Mesenchymal stem cell (in vitro differentiated cells and primary cell): ENCODE measurements around the gene KIF5B.

Source experiments
- DNase-seq: peaks from one replicate; pipeline ENCODE4 v3.0.0-alpha.2; 2013
- H2AFZ ChIP-seq: one replicate; pipeline ENCODE4 v1.6.1; 2013; ENCODE audit warnings: low read depth, mild to moderate bottlenecking, control low read depth, inconsistent platforms, low read length, moderate library complexity
- H2AK5ac ChIP-seq: 2 replicates; pipeline ENCODE4 v1.6.1; 2013; ENCODE audit warnings: low read length, moderate library complexity, mild to moderate bottlenecking, inconsistent platforms; ENCODE audit not compliant: severe bottlenecking
- H2BK120ac ChIP-seq: one replicate; pipeline ENCODE4 v1.6.1; 2013; ENCODE audit warnings: low read depth, mild to moderate bottlenecking, inconsistent platforms, low read length, moderate library complexity
- H2BK12ac ChIP-seq, 2 experiments: one replicate each; pipeline ENCODE4 v1.6.1; 2013; ENCODE audit warnings: inconsistent platforms in 2 of 2, low read length in 2 of 2, mild to moderate bottlenecking in 2 of 2, moderate library complexity in 2 of 2, control low read depth in 1 of 2
- H2BK15ac ChIP-seq: one replicate; pipeline ENCODE4 v1.6.1; 2013; ENCODE audit warnings: mild to moderate bottlenecking, low read depth, inconsistent platforms; ENCODE audit not compliant: poor library complexity, severe bottlenecking
- H2BK5ac ChIP-seq: 2 replicates; pipeline ENCODE4 v1.6.1; 2013; ENCODE audit warnings: low read depth, mild to moderate bottlenecking, low read length, control low read depth, inconsistent platforms; ENCODE audit not compliant: poor library complexity, severe bottlenecking
- H3K14ac ChIP-seq, 2 experiments: one replicate each; pipeline ENCODE4 v1.6.1; 2013; ENCODE audit warnings: inconsistent platforms in 2 of 2, low read length in 2 of 2, control low read depth in 1 of 2, mild to moderate bottlenecking in 1 of 2, moderate library complexity in 1 of 2
- H3K18ac ChIP-seq, 2 experiments: one replicate each; pipeline ENCODE4 v1.6.1; 2013; ENCODE audit warnings: inconsistent platforms in 2 of 2, low read length in 2 of 2, control low read depth in 1 of 2, low read depth in 1 of 2, mild to moderate bottlenecking in 1 of 2
- H3K23ac ChIP-seq, 2 experiments: one replicate each; pipeline ENCODE4 v1.6.1; 2013; ENCODE audit warnings: inconsistent platforms in 2 of 2, low read length in 2 of 2, mild to moderate bottlenecking in 2 of 2, moderate library complexity in 2 of 2, control low read depth in 1 of 2
- H3K27ac ChIP-seq: 2 replicates; pipeline ENCODE4 v1.5.1; 2013; ENCODE audit warnings: mild to moderate bottlenecking, moderate library complexity, low read length, control low read depth, inconsistent platforms; ENCODE audit not compliant: poor library complexity, severe bottlenecking
- H3K27me3 ChIP-seq, 2 experiments: 2 replicates each; pipeline versions ENCODE4 v1.6.1 to v1.7.0; 2013; ENCODE audit warnings: low read length in 2 of 2, mild to moderate bottlenecking in 2 of 2, moderate library complexity in 2 of 2, control low read depth in 1 of 2, inconsistent platforms in 1 of 2; ENCODE audit not compliant: control insufficient read depth in 1 of 2, insufficient read depth in 1 of 2
- H3K36me3 ChIP-seq, 2 experiments: 2 replicates each; pipeline versions ENCODE4 v1.6.1 to v1.7.0; 2013; ENCODE audit warnings: low read length in 2 of 2, control low read depth in 1 of 2, inconsistent platforms in 1 of 2, low read depth in 1 of 2, mild to moderate bottlenecking in 1 of 2; ENCODE audit not compliant: insufficient read depth in 2 of 2, control insufficient read depth in 1 of 2
- H3K4ac ChIP-seq, 2 experiments: one replicate each; pipeline ENCODE4 v1.6.1; 2013; ENCODE audit warnings: inconsistent platforms in 2 of 2, low read length in 2 of 2, mild to moderate bottlenecking in 2 of 2, moderate library complexity in 2 of 2, control low read depth in 1 of 2, low read depth in 1 of 2
- H3K4me1 ChIP-seq: 2 replicates; pipeline ENCODE4 v1.6.1; 2013; ENCODE audit warnings: low read depth, low read length, control low read depth; ENCODE audit not compliant: control insufficient read depth, insufficient read depth
- H3K4me2 ChIP-seq: 2 replicates; pipeline ENCODE4 v1.6.1; 2013; ENCODE audit warnings: low read length, mild to moderate bottlenecking, inconsistent platforms; ENCODE audit not compliant: poor library complexity, severe bottlenecking
- H3K4me3 ChIP-seq, 2 experiments: 2 replicates each; pipeline versions ENCODE4 v1.5.1 to v1.7.0; 2013; ENCODE audit warnings: low read length in 2 of 2, mild to moderate bottlenecking in 2 of 2, control low read depth in 1 of 2, low read depth in 1 of 2; ENCODE audit not compliant: insufficient read depth in 1 of 2
- H3K79me1 ChIP-seq: replicated peaks from 2 replicates; pipeline ENCODE4 v1.6.1; 2013; ENCODE audit warnings: mild to moderate bottlenecking, control low read depth, low read length, inconsistent platforms; ENCODE audit not compliant: poor library complexity, severe bottlenecking
- H3K9ac ChIP-seq: 2 replicates; pipeline ENCODE4 v1.7.0; 2013; ENCODE audit warnings: mild to moderate bottlenecking, low read length, moderate library complexity
- H3K9me3 ChIP-seq: 2 replicates; pipeline ENCODE4 v1.7.0; 2013; ENCODE audit warnings: mild to moderate bottlenecking, low read length; ENCODE audit not compliant: control insufficient read depth
- H4K8ac ChIP-seq: one replicate; pipeline ENCODE4 v1.6.1; 2013; ENCODE audit warnings: inconsistent platforms, mild to moderate bottlenecking, low read length, moderate library complexity
- H4K91ac ChIP-seq: one replicate; pipeline ENCODE4 v1.6.1; 2013; ENCODE audit warnings: mild to moderate bottlenecking, low read length, inconsistent platforms
- WGBS: methylation state at CpG from one replicate; pipeline ENCODE4 v1.1.7; 2013; ENCODE audit warnings: mixed read lengths; 5-methylcytosine and 5-hydroxymethylcytosine counted together

KIF5B gene

GRCh38 chr10:31963589-31963980 lies 92.6 kb downstream of the KIF5B start:
- peaks cover 3% of the 10 kb centered on the region for H3K4me1 ChIP-seq
- no peak for DNase-seq
- no peak overlapping the region for H2AFZ ChIP-seq
- H3K4me2 ChIP-seq = no peak overlapping the region
- no peak overlapping the region for H2BK12ac ChIP-seq
- no peak overlapping the region for H3K14ac ChIP-seq
- no peak overlapping the region for H3K4me3 ChIP-seq
- no peak overlapping the region for H3K27ac ChIP-seq
- H4K8ac ChIP-seq = no peak overlapping the region
- no peak overlapping the region for H3K4ac ChIP-seq
- H3K9ac ChIP-seq = no peak overlapping the region
- 100% methylated on average over 1 of the region's 1 CpG for WGBS
- H2BK120ac ChIP-seq = no peak overlapping the region
- H3K18ac ChIP-seq = no peak overlapping the region
- no peaks in the 10 kb centered on the region for H3K27me3 ChIP-seq
- no peaks in the 10 kb centered on the region for H3K9me3 ChIP-seq
- no peak overlapping the region for H4K91ac ChIP-seq
- H3K79me1 ChIP-seq = no peaks in the 10 kb centered on the region
- no peak overlapping the region for H2AK5ac ChIP-seq
- no peak overlapping the region for H2BK5ac ChIP-seq
- H3K23ac ChIP-seq = no peak overlapping the region
- H2BK15ac ChIP-seq = peak overlapping the region; percentile 19
- no peaks in the 10 kb centered on the region for H3K36me3 ChIP-seq

GRCh38 chr10:31962826-31963588 lies 93.2 kb downstream of the KIF5B start:
- no peak overlapping the region for H2BK5ac ChIP-seq

GRCh38 chr10:31961277-31962074 lies 94.7 kb downstream of the KIF5B start:
- Histone ChIP-seq H3K27ac (peak overlapping the region; percentile 8), H4K91ac (no peak overlapping the region), H2AFZ (no peak overlapping the region), H2BK15ac (no peak overlapping the region), H2AK5ac (no peak overlapping the region), H3K4me3 (peak overlapping the region in 1 of 2 experiments; percentile 11), H3K4ac (no peak overlapping the region), H3K9ac (peak overlapping the region; percentile 38), H3K27me3 (no peaks in the 10 kb centered on the region), H3K23ac (no peak overlapping the region), H3K4me1 (peaks cover 3% of the 10 kb centered on the region), H3K9me3 (no peaks in the 10 kb centered on the region), H3K36me3 (no peaks in the 10 kb centered on the region), H3K79me1 (no peaks in the 10 kb centered on the region), H3K4me2 (peak overlapping the region; percentile 7), H2BK5ac (no peak overlapping the region), H2BK12ac (no peak overlapping the region), H2BK120ac (no peak overlapping the region), H4K8ac (no peak overlapping the region), H3K14ac (no peak overlapping the region), H3K18ac (no peak overlapping the region)
- 80% methylated on average over 8 of the region's 8 CpGs for WGBS
- DNase-seq = peak; percentile 69

More at GRCh38 chr10:31962826-31963588, 93.2 kb downstream of the KIF5B start:
- Histone ChIP-seq H2AFZ (no peak overlapping the region), H3K79me1 (no peaks in the 10 kb centered on the region), H4K91ac (no peak overlapping the region), H2BK12ac (no peak overlapping the region), H3K4me3 (no peak overlapping the region), H3K27ac (no peak overlapping the region), H3K18ac (peak overlapping the region in 1 of 2 experiments; percentile 22), H2BK120ac (no peak overlapping the region), H3K4me1 (peaks cover 3% of the 10 kb centered on the region), H3K9me3 (no peaks in the 10 kb centered on the region), H3K14ac (no peak overlapping the region), H3K23ac (no peak overlapping the region), H3K27me3 (no peaks in the 10 kb centered on the region), H4K8ac (no peak overlapping the region), H3K9ac (no peak overlapping the region), H3K36me3 (no peaks in the 10 kb centered on the region), H2BK15ac (no peak overlapping the region), H3K4me2 (no peak overlapping the region), H3K4ac (no peak overlapping the region), H2AK5ac (peak overlapping the region; percentile 10)
- no peak for DNase-seq
- 94% methylated on average over 3 of the region's 4 CpGs for WGBS

GRCh38 chr10:31959461-31960173 lies 96.6 kb downstream of the KIF5B start:
- Histone ChIP-seq H3K79me1 (no peaks in the 10 kb centered on the region), H3K4me1 (peaks cover 3% of the 10 kb centered on the region), H3K18ac (no peak overlapping the region), H2BK15ac (no peak overlapping the region), H2AK5ac (no peak overlapping the region), H4K8ac (no peak overlapping the region), H2BK120ac (no peak overlapping the region), H3K9me3 (no peaks in the 10 kb centered on the region), H3K27me3 (no peaks in the 10 kb centered on the region), H2AFZ (no peak overlapping the region), H2BK5ac (no peak overlapping the region), H2BK12ac (no peak overlapping the region), H3K4me3 (no peak overlapping the region), H3K4ac (no peak overlapping the region), H3K14ac (no peak overlapping the region), H3K27ac (no peak overlapping the region), H3K9ac (no peak overlapping the region), H3K36me3 (no peaks in the 10 kb centered on the region), H3K23ac (no peak overlapping the region), H3K4me2 (no peak overlapping the region), H4K91ac (no peak overlapping the region)
- 85% methylated on average over 3 of the region's 3 CpGs for WGBS
- no peak for DNase-seq
